ENCODE measurements around the gene DEFB123.
A peak's percentile ranks its signal among the peaks of the same experiment; 100 is the strongest.

DEFB123 gene, protein sequence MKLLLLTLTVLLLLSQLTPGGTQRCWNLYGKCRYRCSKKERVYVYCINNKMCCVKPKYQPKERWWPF

DNA sequence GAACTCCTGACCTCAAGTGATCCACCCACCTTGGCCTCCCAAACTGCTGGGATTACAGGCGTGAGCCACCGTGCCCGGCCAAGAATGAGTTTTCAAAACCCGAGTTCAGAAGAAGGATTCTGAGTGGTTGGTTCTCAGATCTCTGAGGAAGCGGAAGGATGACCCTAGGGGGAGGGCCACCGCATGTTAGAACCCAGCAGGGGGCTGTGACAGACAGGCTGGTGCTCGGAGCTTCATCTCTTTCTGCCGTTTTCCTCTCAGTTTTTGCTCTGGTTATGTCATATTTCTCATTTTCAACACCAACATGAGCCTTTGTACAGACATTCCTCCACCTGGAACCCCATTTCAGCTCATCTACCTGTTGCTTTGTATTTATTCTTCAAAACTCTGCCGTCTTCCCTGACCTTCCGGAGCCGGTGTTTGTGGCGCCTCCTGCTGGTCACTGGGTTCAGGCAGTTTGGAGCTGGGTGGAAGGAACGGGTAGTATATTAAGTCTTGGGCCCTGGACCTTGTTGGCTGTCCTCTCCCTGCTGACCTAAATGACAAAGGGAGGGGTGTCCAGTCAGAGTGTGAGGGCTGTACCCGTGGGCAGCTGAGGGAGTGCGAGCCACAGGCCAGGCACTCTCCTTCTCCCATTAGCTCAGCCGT is at the start of gene DEFB123:
Gene DEFB123 (plus strand): TSS at position 621 of the 648 bp plus-strand sequence. CDS start 67 bp downstream, outside the sequence.
- no peak within 1 kb of the TSS for H3K27ac ChIP-seq
- no peak for TF ChIP-seq ZFX (IDR thresholded peaks at IDR 0.05; ENCODE audit: borderline replicate concordance)
- TF ChIP-seq, protein P1, sequence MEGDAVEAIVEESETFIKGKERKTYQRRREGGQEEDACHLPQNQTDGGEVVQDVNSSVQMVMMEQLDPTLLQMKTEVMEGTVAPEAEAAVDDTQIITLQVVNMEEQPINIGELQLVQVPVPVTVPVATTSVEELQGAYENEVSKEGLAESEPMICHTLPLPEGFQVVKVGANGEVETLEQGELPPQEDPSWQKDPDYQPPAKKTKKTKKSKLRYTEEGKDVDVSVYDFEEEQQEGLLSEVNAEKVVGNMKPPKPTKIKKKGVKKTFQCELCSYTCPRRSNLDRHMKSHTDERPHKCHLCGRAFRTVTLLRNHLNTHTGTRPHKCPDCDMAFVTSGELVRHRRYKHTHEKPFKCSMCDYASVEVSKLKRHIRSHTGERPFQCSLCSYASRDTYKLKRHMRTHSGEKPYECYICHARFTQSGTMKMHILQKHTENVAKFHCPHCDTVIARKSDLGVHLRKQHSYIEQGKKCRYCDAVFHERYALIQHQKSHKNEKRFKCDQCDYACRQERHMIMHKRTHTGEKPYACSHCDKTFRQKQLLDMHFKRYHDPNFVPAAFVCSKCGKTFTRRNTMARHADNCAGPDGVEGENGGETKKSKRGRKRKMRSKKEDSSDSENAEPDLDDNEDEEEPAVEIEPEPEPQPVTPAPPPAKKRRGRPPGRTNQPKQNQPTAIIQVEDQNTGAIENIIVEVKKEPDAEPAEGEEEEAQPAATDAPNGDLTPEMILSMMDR (IDR thresholded peaks at IDR 0.05), result peak; percentile 63

DNA sequence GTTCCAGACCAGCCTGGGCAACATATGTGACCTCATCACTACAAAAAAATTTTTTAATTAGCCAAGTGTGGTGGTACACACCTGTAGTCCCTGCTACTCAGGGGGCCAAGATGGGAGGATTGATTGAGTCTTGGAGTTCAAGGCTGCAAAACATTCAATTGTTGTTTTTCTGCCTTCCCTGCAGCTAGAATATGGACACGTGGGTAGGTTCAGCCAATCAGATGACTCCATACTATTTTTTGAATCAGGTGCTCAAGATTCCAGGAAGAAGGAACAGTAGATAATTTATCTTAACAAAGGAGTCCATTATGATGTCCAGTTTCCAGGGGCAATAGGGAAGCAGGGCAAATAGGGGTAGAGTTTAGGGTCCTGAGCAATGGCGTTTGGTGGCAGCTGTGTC is 47.6 kb upstream of the DEFB123 start:
- no peak for TF ChIP-seq ZFX (IDR thresholded peaks at IDR 0.05; ENCODE audit: borderline replicate concordance)
- TF ChIP-seq, protein P1 (IDR thresholded peaks at IDR 0.05), result no peak
- no peak overlapping the region for H3K27ac ChIP-seq

DNA sequence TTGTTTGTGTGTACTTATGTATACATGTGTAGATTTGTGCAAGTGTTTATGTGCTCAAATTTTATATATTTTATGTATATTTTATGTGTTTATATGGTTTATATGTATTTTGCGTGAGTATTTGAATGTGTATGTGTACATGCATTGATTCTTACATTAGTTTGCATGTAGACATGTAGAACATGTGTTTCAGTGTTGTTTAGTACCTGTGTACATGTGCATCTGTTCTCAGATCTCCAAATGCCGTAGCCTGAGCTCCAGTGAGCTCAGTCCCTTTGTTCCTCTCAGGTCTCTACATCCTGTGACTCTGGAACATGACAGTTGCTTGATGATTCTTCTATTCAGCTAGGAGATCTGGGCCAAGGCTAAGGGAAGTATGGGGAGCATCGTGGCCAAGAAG is 45.5 kb upstream of the DEFB123 start:
- TF ChIP-seq ZFX (IDR thresholded peaks at IDR 0.05; ENCODE audit: borderline replicate concordance), result no peak
- TF ChIP-seq, protein P1 (IDR thresholded peaks at IDR 0.05), result no peak
- H3K27ac ChIP-seq, result no peak overlapping the region

DNA sequence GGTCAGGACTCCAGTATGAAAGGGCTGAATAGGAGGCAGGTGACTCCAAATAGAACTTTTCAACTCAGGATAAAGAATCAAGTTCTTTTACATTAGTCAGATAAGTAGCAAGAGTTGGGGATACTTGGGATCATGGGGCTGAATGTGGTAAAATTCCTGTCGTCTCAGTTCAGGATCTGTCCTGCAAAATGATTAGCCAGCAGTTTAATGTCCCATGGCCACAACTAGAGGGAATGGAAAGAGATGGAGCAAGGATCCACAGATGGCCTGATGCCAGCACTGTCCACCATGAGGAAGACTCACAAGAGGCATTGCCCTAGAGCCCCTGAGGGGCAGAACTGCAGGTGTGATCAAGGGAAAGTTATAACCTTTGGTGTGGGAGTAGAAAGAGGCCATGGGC is 36.5 kb upstream of the DEFB123 start:
- TF ChIP-seq, protein P1 (IDR thresholded peaks at IDR 0.05), result no peak
- no peak overlapping the region for H3K27ac ChIP-seq

DNA sequence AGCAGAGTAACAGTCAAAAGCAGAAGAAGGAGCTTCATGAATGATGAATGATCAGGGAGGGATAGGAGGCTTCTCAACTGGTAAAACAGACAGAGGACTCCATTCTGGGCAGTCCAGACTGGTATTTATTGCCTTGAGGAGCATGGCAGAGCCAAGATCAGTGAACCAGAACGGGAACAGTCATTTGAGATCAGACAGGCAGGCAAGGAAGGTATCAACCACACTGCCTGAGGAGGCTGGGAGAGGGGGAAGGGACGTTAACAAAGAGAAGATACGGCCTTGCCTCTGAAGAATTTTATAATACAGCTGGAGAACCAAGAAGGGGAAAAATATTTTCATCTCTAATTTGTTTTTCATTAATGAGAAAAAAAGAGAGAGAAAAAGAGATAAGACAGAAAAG is 34.3 kb upstream of the DEFB123 start, which contains the start of gene DEFB121:
Gene DEFB121 (minus strand): TSS at position 101 of the 400 bp plus-strand sequence. CDS start 63 bp downstream, at position 38.
- no peak within 1 kb of the TSS for H3K27ac ChIP-seq
- TF ChIP-seq, protein P1 (IDR thresholded peaks at IDR 0.05), result no peak
- TF ChIP-seq ZFX (IDR thresholded peaks at IDR 0.05; ENCODE audit: borderline replicate concordance), result no peak

DNA sequence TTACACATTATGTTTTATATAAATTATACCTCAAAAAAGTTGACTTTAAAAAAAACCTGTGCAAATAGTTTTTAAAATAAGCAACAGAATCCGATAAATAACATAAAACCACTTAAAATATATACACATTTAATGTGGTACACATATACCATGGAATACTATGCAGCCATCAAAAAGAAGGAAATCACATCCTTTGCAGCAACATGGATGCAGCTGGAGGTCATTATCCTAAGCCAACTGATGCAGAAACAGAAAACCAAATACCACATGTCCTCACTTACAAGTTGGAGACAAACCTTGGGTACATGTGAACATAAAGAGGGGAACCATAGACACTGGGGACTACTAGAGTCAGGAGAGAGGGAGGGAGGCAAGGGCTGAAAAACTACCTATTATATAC is 30.4 kb upstream of the DEFB123 start:
- no peak overlapping the region for H3K27ac ChIP-seq
- TF ChIP-seq, protein P1 (IDR thresholded peaks at IDR 0.05), result no peak
- no peak for TF ChIP-seq ZFX (IDR thresholded peaks at IDR 0.05; ENCODE audit: borderline replicate concordance)

DNA sequence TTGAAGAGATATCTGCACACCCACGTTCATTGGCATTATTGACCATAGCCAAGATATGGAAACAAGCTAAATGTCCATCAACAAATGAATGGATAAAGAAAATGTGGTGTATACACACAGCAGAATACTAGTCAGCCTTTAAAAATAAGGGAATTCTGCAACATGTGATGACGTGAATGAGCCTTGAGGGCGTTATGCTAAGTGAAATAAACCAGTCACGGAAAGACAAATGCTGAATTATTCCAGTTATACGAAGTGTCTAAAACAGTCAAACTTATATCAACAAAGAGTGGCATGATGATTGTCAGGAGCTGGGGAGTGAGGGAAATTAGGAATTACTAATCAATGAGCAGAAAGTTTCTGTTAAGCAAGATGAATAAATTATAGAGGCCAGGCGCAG is 26.1 kb upstream of the DEFB123 start:
- no peak overlapping the region for H3K27ac ChIP-seq
- TF ChIP-seq, protein P1 (IDR thresholded peaks at IDR 0.05), result no peak
- TF ChIP-seq ZFX (IDR thresholded peaks at IDR 0.05; ENCODE audit: borderline replicate concordance), result no peak
